GM23248 (cell line): ENCODE measurements around the gene KCND3. TPM values are rescaled to one million over a fixed set of nuclear protein-coding genes. Genes with fewer than 3 reads are reported as not detected.

Experiments
- DNase-seq: peaks from one replicate; pipeline ENCODE4 v3.0.0-alpha.2; 2015
- H2AFZ ChIP-seq: fragments of 200-600 bp; sonication (generic); 2 replicates; pipeline ENCODE4 v1.6.1; 2016; ENCODE audit warnings: antibody characterized with exemption
- H3F3A ChIP-seq: fragments of 200-600 bp; sonication (generic); 2 replicates; pipeline ENCODE4 v1.6.1; 2016; ENCODE audit warnings: mild to moderate bottlenecking, antibody characterized with exemption, mixed run types; ENCODE audit not compliant: insufficient read depth
- H3K27ac ChIP-seq: fragments of 200-600 bp; sonication (generic); 2 replicates; pipeline ENCODE4 v1.5.1; 2016; ENCODE audit warnings: mild to moderate bottlenecking
- H3K27me3 ChIP-seq: fragments of 200-600 bp; sonication (generic); replicated peaks from 2 replicates; pipeline ENCODE4 v1.6.1; 2016; ENCODE audit warnings: mild to moderate bottlenecking; ENCODE audit not compliant: insufficient read depth
- H3K36me3 ChIP-seq: fragments of 200-600 bp; sonication (generic); 2 replicates; pipeline ENCODE4 v1.6.1; 2016; ENCODE audit warnings: low read depth, mild to moderate bottlenecking
- H3K4me1 ChIP-seq: fragments of 200-600 bp; sonication (generic); 2 replicates; pipeline ENCODE4 v1.6.1; 2016; ENCODE audit warnings: mild to moderate bottlenecking; ENCODE audit not compliant: insufficient read depth
- H3K4me2 ChIP-seq: fragments of 200-600 bp; sonication (generic); one replicate; pipeline ENCODE4 v1.6.1; 2016; ENCODE audit warnings: mild to moderate bottlenecking; ENCODE audit not compliant: unreplicated experiment
- H3K4me3 ChIP-seq: fragments of 200-600 bp; sonication (generic); 2 replicates; pipeline ENCODE4 v1.5.1; 2016; ENCODE audit warnings: mild to moderate bottlenecking
- H3K79me2 ChIP-seq: fragments of 200-600 bp; sonication (generic); 2 replicates; pipeline ENCODE4 v1.6.1; 2016; ENCODE audit warnings: mild to moderate bottlenecking; ENCODE audit not compliant: insufficient read depth
- H3K9ac ChIP-seq: fragments of 200-600 bp; sonication (generic); 2 replicates; pipeline ENCODE4 v1.6.1; 2016; ENCODE audit warnings: mild to moderate bottlenecking
- H3K9me2 ChIP-seq: fragments of 200-600 bp; sonication (generic); 2 replicates; pipeline ENCODE4 v1.6.1; 2016; ENCODE audit warnings: mixed run types, mild to moderate bottlenecking, moderate library complexity; ENCODE audit not compliant: insufficient read depth
- H3K9me3 ChIP-seq: fragments of 200-600 bp; sonication (generic); one replicate; pipeline ENCODE4 v1.6.1; 2017; ENCODE audit warnings: low read depth
- H4K20me1 ChIP-seq: fragments of 200-600 bp; sonication (generic); 2 replicates; pipeline ENCODE4 v1.6.0; 2016; ENCODE audit not compliant: insufficient read depth
- EZH2 ChIP-seq: fragments of 200-600 bp; sonication (generic); IDR thresholded peaks from 2 replicates; pipeline ENCODE4 v1.6.1; 2018; ENCODE audit warnings: antibody characterized with exemption, mild to moderate bottlenecking; ENCODE audit not compliant: insufficient read depth, poor library complexity, severe bottlenecking
- EZH2phosphoT487 ChIP-seq: fragments of 200-600 bp; sonication (generic); IDR thresholded peaks from 2 replicates; pipeline ENCODE4 v1.6.1; 2018; ENCODE audit warnings: antibody characterized with exemption, moderate library complexity, mild to moderate bottlenecking, low read depth; ENCODE audit not compliant: insufficient read depth
- WGBS, 2 experiments: methylation state at CpG; one replicate each; pipeline ENCODE4 v1.1.6; 2015 to 2017; ENCODE audit warnings: low lambda C conversion rate in 2 of 2, low coverage in 1 of 2; ENCODE audit errors: missing lambda C conversion rate in 2 of 2; 5-methylcytosine and 5-hydroxymethylcytosine counted together
- in situ Hi-C: fragments of 300-500 bp; cut with MboI; formaldehyde crosslinking; loops from 2 replicates; pipeline ENCODE4 v1.15.0; 2020
- polyA plus RNA-seq: library from polyadenylated mRNA; unstranded; fragments of >200 nt; fragmentation: Nextera tagmentation; extraction: Ambion mirVana; gene quantifications from 2 replicates; pipeline ENCODE4 v1.2.1, GENCODE V29; 2016
- total RNA-seq: library from RNA; depleted of rRNA; stranded (reverse); fragments of >200 nt; shearing (Covaris generic); gene quantifications from 2 replicates; pipeline ENCODE4 v1.2.3, GENCODE V29; 2014

Gene KCND3
- total and polyA plus RNA-seq, 2 experiments from 2014 or later, result 0.08 to 0.22 TPM

- 11 to 16% methylated on average over 17 of the region's 17 CpGs for WGBS, 2 experiments
- H3K4me1 ChIP-seq, result no peaks in the 10 kb centered on the region
- DNase-seq, result no peak
- H3K9ac ChIP-seq, result no peak overlapping the region
- H3K27ac ChIP-seq, result no peak overlapping the region
- H3K4me3 ChIP-seq, result no peak overlapping the region
- H3K9me2 ChIP-seq, result no peaks in the 10 kb centered on the region
- no peaks in the 10 kb centered on the region for H3F3A ChIP-seq
- TF ChIP-seq EZH2, result no peak
- no peak for TF ChIP-seq EZH2phosphoT487
- in situ Hi-C loops, result no loop called here
- H3K36me3 ChIP-seq, result no peaks in the 10 kb centered on the region
- H3K4me2 ChIP-seq, result no peak overlapping the region
- H4K20me1 ChIP-seq, result no peaks in the 10 kb centered on the region
- no peaks in the 10 kb centered on the region for H3K79me2 ChIP-seq
- no peak overlapping the region for H2AFZ ChIP-seq
- no peaks in the 10 kb centered on the region for H3K27me3 ChIP-seq
- no peaks in the 10 kb centered on the region for H3K9me3 ChIP-seq
Measured at GRCh38 chr1:111880881-111881837, 108.3 kb downstream of the KCND3 start.

GRCh38 chr1:111879081-111879480 is 110.4 kb downstream of the KCND3 start:
- H3K4me2 ChIP-seq, result no peak overlapping the region
- H3K4me3 ChIP-seq, result no peak overlapping the region
- DNase-seq, result no peak
- no peaks in the 10 kb centered on the region for H3K4me1 ChIP-seq
- no peaks in the 10 kb centered on the region for H3K36me3 ChIP-seq
- H3K27ac ChIP-seq, result no peak overlapping the region
- 49 to 55% methylated on average over 4 of the region's 4 CpGs for WGBS, 2 experiments
- H2AFZ ChIP-seq, result no peak overlapping the region
- no peaks in the 10 kb centered on the region; the same call in 1 of the 2 replicates for H3K27me3 ChIP-seq
- H3K9me3 ChIP-seq, result no peaks in the 10 kb centered on the region
- H3K79me2 ChIP-seq, result no peaks in the 10 kb centered on the region
- H3F3A ChIP-seq, result no peaks in the 10 kb centered on the region
- no peak for TF ChIP-seq EZH2phosphoT487
- no peak overlapping the region for H3K9ac ChIP-seq
- in situ Hi-C loops, result no loop called here
- H4K20me1 ChIP-seq, result no peaks in the 10 kb centered on the region
- no peaks in the 10 kb centered on the region for H3K9me2 ChIP-seq

DNA sequence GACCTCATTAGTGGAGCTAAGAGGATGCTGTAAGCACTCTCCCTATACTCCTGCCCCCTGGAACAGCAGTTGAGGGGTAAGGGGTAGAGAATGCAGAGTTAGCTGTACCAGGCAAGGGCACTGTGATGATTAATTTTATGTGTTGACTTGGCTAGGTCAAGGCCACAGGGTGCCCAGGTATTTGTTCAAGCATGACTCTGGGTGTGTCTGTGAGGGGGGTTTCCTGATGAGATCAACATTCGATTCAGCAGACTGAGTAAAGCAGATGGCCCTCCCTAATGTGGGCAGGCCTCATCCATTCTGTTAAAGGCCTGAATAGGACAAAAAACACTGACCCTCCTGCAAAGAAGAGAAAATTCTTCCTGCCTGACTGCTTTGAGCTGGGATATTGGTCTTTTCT is 110.8 kb downstream of the KCND3 start:
- Histone ChIP-seq H3K9me3 (no peaks in the 10 kb centered on the region), H3K79me2 (no peaks in the 10 kb centered on the region), H3F3A (no peaks in the 10 kb centered on the region), H3K9me2 (no peaks in the 10 kb centered on the region), H3K27me3 (no peaks in the 10 kb centered on the region; the same call in 1 of the 2 replicates), H3K4me2 (no peak overlapping the region), H3K4me3 (no peak overlapping the region), H3K36me3 (no peaks in the 10 kb centered on the region), H4K20me1 (no peaks in the 10 kb centered on the region), H3K27ac (no peak overlapping the region), H2AFZ (no peak overlapping the region), H3K9ac (no peak overlapping the region), H3K4me1 (no peaks in the 10 kb centered on the region)
- no peak for DNase-seq
- TF ChIP-seq EZH2 (no peak), EZH2phosphoT487 (no peak)
- in situ Hi-C loops, result no loop called here
- 0% methylated on average over 1 of the region's 1 CpG for WGBS, 2 experiments

DNA sequence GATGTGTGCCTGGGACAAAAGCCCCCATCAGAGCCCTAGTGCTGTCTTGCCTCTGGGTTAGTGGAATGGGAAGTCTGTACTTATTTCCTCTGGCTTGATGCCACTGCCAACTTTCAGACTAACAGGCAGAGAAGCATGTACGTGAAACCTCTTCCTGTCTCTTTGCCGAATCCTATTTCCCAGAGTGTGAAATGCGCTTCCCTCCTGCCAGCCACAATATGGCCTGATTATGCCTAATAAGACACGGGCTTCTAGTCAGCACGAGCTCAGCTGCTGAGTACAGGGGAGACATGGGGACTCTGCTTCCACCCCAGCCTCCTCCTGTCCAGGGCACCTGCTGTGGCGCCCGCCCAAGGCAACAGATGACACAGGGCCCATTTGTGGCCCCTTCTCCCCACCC is 111.4 kb downstream of the KCND3 start:
- no peaks in the 10 kb centered on the region for H3K79me2 ChIP-seq
- no peak overlapping the region for H2AFZ ChIP-seq
- no peaks in the 10 kb centered on the region for H3K36me3 ChIP-seq
- no peak for DNase-seq
- H3K4me1 ChIP-seq, result no peaks in the 10 kb centered on the region
- 42 to 45% methylated on average over 6 to 7 of the region's 7 CpGs for WGBS, 2 experiments
- no peak overlapping the region for H3K9ac ChIP-seq
- no peaks in the 10 kb centered on the region for H4K20me1 ChIP-seq
- H3K27ac ChIP-seq, result no peak overlapping the region
- H3K9me3 ChIP-seq, result no peaks in the 10 kb centered on the region
- no peak overlapping the region for H3K4me2 ChIP-seq
- in situ Hi-C loops, result no loop called here
- no peak overlapping the region for H3K4me3 ChIP-seq
- no peaks in the 10 kb centered on the region; the same call in 1 of the 2 replicates for H3K27me3 ChIP-seq
- H3K9me2 ChIP-seq, result no peaks in the 10 kb centered on the region
- TF ChIP-seq EZH2phosphoT487 (no peak), EZH2 (no peak)
- H3F3A ChIP-seq, result no peaks in the 10 kb centered on the region
